Putamen (tissue), 1 donor: Measurements from ENCODE around the gene PAFAH1B2.
"Not testable (repeated sequence)": the region's sequence is repeated elsewhere in the genome, so short reads cannot be mapped to it uniquely, and the experiment has no call there.

Experiments used
- DNase-seq: peaks from one replicate; pipeline ENCODE4 v3.0.0-alpha.2; 2016; ENCODE audit warnings: low spot score

Gene PAFAH1B2

GRCh38 chr11:117143871-117144476, at the start of gene PAFAH1B2:
TSS of gene PAFAH1B2 (plus strand) at chr11:117144287. CDS start at chr11:117152448, 8,161 bp downstream.
- peak; percentile 95 for DNase-seq

DNA sequence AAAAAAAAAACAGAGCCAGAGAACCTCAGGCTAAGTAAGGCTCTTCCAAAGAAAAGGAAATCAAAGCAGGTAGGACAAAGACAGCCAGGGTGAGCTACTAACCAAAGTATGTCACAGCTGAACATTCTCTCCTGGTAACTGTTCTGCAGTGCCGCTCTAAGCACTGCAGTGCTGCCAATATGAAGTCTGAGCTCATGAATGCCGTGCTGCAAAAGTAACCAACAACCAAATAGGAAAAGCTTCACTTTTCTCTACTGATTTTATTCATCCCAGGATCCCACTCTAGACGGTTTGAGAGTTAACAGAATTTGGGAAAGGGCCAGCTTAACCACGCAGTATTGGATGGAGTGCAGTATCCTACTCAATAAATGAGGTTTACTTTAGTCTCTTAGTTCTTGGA, 49.3 kb upstream of the PAFAH1B2 start:
- no peak for DNase-seq

DNA sequence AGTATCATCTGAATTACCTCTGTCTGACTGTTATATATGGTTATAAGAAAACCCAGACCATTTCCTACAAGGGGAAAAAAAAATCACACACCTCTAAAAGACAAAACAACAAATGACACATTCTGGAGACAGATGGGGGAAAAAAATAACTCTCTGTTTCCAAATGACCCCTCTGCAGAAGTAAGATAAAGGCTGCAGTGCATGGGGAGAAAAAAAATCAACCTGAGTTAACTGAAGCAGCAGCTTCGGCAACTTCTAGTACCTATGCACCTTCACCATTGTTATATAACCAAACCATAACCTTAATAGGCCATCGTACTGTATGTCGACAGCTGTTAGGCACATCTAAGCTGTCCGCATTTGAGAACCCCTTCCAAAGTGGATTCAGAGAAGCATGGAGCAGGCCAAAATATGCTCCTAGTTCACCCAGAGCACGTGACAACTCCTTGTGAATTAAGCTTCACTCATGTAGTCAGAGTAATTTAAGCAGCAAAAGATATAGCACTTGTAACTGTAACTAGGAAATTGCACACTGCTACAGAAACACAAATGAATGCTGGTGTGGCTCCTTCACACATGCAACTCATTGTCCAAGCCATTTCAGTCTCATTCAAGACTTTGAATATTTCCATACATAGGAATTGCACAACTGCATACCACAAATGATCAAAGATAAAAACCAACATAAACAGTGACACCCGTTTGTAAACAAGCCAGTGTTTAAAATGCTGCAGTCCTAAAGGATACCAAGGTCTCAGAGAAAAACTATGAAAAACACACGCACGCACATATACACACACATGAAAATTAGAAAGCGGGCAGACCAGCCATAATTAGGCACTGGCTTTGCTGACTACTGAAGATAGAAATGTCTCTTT, 48.6 kb upstream of the PAFAH1B2 start:
- DNase-seq: peak; percentile 47

DNA sequence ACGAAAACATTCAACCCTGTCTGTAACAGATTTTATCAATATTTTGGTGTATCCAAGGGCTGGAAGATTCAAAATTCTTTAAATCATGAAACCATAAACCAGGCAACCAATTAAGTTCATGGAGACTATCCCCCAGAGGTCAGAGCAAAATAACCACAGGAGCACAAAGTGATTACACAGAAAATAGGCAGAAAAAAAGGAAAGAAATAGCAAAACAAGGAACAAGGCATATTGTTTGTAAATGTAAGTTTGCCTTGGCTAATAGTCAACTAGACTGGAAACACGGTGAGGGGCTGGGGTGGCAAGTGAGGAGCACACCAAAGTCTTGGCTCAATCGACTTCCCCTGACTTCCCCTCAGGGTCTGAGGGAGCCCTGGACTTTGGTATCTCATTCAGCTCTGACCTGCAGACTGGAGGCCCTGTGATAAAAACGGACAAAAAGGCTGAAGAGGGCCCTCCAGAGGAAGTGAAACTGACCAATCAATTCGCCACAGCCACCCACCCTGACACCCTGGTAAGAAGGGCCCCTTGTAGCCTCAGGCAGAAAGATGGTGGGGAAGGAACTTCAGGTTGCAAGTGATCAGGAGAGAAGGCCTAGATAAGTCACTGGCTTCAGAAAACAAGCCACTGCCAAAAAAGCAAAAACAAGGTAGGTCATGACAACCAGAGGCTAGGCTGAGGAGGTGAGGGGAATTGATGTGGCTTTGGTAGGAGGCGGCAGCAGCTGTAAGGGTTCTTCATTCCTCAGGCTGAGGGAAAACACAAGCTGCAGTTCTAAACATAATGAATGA, 47.7 kb upstream of the PAFAH1B2 start:
- peak; percentile 88 for DNase-seq

GRCh38 chr11:117097014-117097388, 47.1 kb upstream of the PAFAH1B2 start:
- DNase-seq: peak; percentile 24

- peak; percentile 47 for DNase-seq
Observed at GRCh38 chr11:117097389-117098268, 46.5 kb upstream of the PAFAH1B2 start.

DNA sequence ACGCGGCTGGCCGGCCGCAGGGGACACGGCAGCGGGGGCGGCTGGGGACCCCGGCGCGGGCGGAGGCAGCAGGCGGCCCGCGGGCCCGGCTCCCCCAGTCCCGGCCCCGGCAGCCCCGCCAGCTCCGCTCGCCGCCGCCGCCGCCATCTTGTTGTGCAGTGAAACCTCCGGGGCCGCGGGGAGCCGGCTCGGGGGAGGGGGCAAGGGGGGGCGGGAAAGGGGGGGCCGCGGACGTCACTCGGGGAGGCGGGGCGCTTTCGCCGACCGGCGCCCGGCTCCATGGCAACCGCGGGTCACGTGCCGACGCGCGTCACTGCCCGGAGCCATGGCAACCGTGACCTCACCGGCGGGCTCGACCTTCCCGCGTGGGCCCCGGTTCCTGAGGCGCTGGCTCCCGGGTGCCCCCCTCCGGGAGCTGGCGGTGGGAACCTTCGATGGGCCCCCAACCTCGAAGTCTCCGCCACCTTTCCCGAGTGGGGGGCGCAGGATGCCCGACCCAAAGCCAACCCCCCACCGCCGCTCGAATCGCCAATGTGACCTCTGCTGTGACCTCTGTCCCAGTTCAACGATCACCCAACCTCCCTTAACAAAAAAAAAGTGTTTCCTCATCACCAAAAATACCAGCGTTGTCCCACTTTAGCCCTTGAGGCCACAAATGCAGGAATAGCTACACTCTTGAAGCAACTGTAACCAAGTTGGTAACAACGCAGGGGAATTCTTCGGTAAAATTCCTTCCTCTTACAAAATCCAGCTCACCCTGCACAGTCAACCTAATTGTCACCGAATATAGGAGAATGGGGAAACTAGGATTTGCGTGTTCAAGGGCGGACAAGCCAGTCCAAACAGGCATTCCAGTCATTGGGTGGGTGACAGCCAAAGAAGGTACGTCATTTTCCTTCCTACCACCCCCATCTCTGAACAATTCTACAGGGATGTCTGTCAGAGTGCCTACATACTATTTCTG, 45.5 kb upstream of the PAFAH1B2 start, which contains the start of gene SIK3:
Gene SIK3, minus strand, starts transcription at position 160 of the 964 bp plus-strand sequence. Its CDS starts 13 bp downstream, at position 147.
- peak; percentile 96 for DNase-seq

- DNase-seq: no peak
Observed at GRCh38 chr11:117099696-117100095, 44.4 kb upstream of the PAFAH1B2 start.

DNA sequence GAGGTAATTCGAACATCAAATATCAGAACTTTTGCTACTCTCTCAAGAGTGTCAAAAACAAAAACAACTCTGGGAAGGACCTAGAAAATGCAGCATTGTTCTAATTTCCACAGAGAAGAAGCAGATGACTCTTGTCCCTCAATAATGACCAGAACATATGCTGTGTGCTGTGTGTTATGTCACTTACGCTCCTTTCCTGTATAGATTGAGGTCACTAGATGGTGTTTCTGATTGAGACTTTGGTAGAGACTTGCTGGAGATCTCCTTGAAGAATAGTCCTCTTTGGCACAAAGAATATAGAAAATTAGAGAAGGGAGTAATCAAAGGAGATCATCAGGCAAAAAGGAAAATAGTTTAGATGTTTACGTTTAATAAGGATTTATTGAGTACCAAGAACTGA, 43.5 kb upstream of the PAFAH1B2 start:
- DNase-seq: no peak

DNA sequence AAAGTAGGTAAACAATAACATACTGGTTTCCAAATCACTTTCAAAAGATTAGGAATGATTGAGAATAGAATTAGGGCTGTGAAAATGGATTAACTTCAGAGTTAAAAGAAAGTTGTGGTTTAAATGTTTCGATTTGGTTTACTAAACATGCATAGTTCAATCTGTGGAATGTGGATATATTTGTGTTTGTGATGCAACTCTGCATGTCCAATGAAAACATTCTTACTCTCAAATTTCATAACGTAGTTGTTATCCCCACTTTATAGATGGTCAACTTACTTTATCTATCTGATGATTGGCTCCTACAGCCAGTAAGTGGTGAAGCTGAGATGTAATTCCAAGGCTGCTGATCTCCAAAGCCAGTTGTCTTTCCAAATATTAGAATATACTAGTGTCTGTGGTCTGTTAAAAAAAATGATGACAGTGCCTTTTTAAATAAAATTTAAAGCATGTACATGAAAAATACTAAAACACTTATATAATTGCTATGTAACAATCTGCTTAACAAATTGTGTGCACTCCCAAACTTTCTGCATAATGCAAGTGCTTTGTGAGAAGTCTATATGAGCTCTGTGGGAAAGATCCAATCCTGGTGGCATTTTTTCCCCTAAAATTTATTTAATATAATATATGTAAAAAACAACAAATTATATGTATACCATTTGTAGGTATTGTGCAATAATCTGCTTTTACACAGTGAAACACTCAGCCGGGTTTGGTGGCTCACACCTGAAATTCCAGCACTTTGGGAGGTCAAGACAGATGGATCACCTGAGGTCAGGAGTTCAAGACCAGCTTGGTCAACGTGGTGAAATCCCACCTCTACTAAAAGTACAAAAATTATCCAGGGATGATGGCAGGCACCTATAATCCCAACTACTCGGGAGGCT, 36.1 kb upstream of the PAFAH1B2 start:
- DNase-seq: no peak

- DNase-seq: no peak
Observed at GRCh38 chr11:117110294-117110950, 33.7 kb upstream of the PAFAH1B2 start.

DNA sequence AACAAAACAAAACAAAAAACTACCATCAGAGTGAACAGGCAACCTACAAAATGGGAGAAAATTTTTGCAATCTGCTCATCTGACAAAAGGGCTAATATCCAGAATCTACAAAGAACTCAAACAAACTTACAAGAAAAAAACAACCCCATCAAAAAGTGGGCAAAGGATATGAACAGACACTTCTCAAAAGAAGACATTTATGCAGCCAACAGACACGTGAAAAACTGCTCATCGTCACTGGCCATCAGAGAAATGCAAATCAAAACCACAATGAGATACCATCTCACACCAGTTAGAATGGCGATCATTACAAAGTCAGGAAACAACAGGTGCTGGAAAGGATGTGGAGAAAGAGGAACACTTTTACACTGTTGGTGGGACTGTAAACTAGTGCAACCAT, 31.6 kb upstream of the PAFAH1B2 start:
- not testable (repeated sequence) for DNase-seq

DNA sequence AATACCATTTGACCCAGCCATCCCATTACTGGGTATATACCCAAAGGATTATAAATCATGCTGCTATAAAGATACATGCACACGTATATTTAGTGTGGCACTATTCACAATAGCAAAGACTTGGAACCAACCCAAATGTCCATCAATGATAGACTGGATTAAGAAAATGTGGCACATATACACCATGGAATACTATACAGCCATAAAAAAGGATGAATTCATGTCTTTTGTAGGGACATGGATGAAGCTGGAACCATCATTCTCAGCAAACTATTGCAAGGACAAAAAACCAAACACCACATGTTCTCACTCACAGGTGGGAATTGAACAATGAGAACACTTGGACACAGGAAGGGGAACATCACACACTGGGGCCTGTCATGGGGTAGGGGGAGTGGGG, 31.1 kb upstream of the PAFAH1B2 start:
- DNase-seq: not testable (repeated sequence)

- DNase-seq: no peak
Observed at GRCh38 chr11:117117681-117118080, 26.4 kb upstream of the PAFAH1B2 start.

GRCh38 chr11:117121176-117121575, 22.9 kb upstream of the PAFAH1B2 start:
- no peak for DNase-seq

DNA sequence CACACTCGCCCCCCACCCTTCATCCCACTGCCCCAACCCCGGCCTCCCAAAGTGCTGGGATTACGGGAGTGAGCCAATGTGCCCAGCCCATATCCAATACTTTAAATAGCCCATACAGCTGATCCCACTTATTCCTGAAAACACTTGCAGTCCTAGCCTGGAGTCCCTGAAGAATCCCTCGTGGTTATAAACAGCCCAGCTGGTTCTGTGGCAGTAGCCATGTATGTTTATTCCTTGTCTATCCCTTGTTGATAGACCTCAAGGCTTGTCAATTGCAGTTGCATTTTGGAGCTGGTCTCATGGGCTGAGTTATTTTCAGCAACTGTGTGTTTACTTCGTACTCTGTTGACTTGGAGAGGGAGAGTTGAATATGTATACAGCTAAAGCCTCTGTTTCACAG, 21.5 kb upstream of the PAFAH1B2 start:
- DNase-seq: no peak

GRCh38 chr11:117126223-117126965, 17.7 kb upstream of the PAFAH1B2 start:
- DNase-seq: peak; percentile 89
